Body of pancreas (tissue), 4 donors: ENCODE results near the gene CD300H.

ENCODE experiments used
- CTCF ChIP-seq, 7 experiments: fragments of 450-650 bp in 4 of 7; fragments of 200-600 bp in 3 of 7; sonication (generic) in 3 of 7; IDR thresholded peaks; one replicate each; pipeline ENCODE4 v1.5.1; 2016 to 2019; ENCODE audit warnings: antibody characterized with exemption in 7 of 7
- POLR2A ChIP-seq, 3 donors: fragments of 450-650 bp; IDR thresholded peaks; one replicate each; pipeline ENCODE4 v1.6.1; 2016; ENCODE audit warnings: antibody characterized with exemption in 3 of 3, mild to moderate bottlenecking in 2 of 3

- TF ChIP-seq CTCF (IDR thresholded peaks at IDR 0.05) (no peak), POLR2A (IDR thresholded peaks at IDR 0.05) (no peak)
Measured at GRCh38 chr17:74605361-74605760, 38.1 kb upstream of the CD300H start.
